ENCODE data around the gene HYDIN.
"Not testable (repeated sequence)": the region's sequence is repeated elsewhere in the genome, so short reads cannot be mapped to it uniquely, and the experiment has no call there.

Gene HYDIN

GRCh38 chr16:70861996-70862395, 368.5 kb downstream of the HYDIN start:
- H3K27me3 Mint-ChIP-seq; H3K27ac Mint-ChIP-seq; H3K4me3 Mint-ChIP-seq; H3K36me3 Mint-ChIP-seq (ENCODE audit: low read depth); H3K4me1 Mint-ChIP-seq (ENCODE audit: low read depth); H3K9me3 Mint-ChIP-seq; intact Hi-C loops (cut with micrococcal nuclease): not testable (repeated sequence)

DNA sequence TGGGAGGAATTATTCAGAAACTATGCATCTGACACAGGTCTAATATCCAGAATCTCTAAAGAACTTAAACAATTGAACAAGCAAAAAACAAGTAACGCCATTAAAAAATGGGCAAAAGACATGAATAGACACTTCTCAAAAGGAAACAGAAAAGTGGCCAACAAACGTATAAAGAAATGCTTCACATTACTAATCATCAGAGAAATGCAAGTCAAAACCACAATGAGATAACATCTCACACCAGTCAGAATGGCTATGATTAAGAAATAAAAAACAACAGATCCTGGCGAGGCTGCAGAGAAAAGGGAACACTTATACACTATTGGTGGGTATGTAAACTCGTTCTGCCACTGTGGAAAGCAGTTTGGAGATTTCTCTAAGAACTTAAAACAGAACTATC, 379.2 kb downstream of the HYDIN start:
- H3K9me3 Mint-ChIP-seq; H3K36me3 Mint-ChIP-seq (ENCODE audit: low read depth); H3K27ac Mint-ChIP-seq; H3K4me3 Mint-ChIP-seq; H3K4me1 Mint-ChIP-seq (ENCODE audit: low read depth); intact Hi-C loops (cut with micrococcal nuclease); H3K27me3 Mint-ChIP-seq: not testable (repeated sequence)

- H3K9me3 Mint-ChIP-seq; H3K36me3 Mint-ChIP-seq (ENCODE audit: low read depth); H3K27ac Mint-ChIP-seq; H3K4me1 Mint-ChIP-seq (ENCODE audit: low read depth); H3K27me3 Mint-ChIP-seq; intact Hi-C loops (cut with micrococcal nuclease); H3K4me3 Mint-ChIP-seq: not testable (repeated sequence)
Measured at GRCh38 chr16:70823498-70824118, 406.9 kb downstream of the HYDIN start.

DNA sequence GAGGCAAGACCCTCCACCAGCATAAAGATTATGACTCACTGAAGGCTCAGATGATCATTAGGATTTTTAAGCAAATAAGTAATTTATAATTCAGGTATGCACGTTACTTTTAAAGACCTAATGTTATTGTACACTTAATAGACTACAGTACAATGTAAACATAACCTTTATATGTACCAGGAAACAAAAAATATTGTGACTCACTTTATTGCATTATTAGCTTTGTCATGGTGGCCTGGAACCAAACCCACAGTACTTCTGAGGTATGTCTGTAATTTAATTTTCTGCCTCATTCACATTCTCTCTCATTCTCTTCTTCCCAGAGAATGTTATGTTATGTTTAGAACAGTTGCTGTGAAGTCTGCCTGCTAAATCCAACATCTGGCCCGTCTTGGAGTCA, 407.8 kb downstream of the HYDIN start:
- H3K4me1 Mint-ChIP-seq (ENCODE audit: low read depth); H3K27me3 Mint-ChIP-seq; H3K4me3 Mint-ChIP-seq; H3K9me3 Mint-ChIP-seq; H3K36me3 Mint-ChIP-seq (ENCODE audit: low read depth); H3K27ac Mint-ChIP-seq; intact Hi-C loops (cut with micrococcal nuclease): not testable (repeated sequence)

DNA sequence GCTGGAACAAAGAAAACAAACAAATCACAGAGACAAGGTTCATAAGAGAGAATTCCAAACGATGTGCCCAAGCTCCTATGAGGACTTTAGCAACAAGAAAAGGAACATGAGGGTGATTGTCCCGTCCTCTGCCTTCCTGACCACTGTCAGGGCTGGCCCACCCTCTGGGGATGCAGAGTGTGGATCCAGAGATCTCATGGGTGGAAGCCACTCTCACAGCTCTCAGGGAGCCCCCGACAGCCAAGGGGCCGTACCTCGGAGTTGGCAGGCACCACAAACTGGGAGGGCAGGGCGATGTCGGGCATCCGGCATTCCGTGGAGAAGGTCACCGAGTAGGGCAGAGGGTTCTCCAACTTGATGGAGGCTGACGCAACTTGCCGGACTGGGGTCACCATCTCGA, 412.4 kb downstream of the HYDIN start:
- H3K4me1 Mint-ChIP-seq (ENCODE audit: low read depth); H3K9me3 Mint-ChIP-seq; H3K4me3 Mint-ChIP-seq; H3K27ac Mint-ChIP-seq; H3K36me3 Mint-ChIP-seq (ENCODE audit: low read depth); intact Hi-C loops (cut with micrococcal nuclease); H3K27me3 Mint-ChIP-seq: not testable (repeated sequence)

- H3K4me1 Mint-ChIP-seq (ENCODE audit: low read depth): peaks cover 12% of the 10 kb centered on the region
- no peak overlapping the region for H3K4me3 Mint-ChIP-seq
- intact Hi-C loops (cut with micrococcal nuclease): no loop called here
- peaks cover 7% of the 10 kb centered on the region for H3K27me3 Mint-ChIP-seq
- peaks cover 1% of the 10 kb centered on the region for H3K9me3 Mint-ChIP-seq
- no peaks in the 10 kb centered on the region for H3K36me3 Mint-ChIP-seq (ENCODE audit: low read depth)
- no peak overlapping the region for H3K27ac Mint-ChIP-seq
Measured at GRCh38 chr16:70809392-70810060, 421.0 kb downstream of the HYDIN start.

- no peak overlapping the region for H3K27ac Mint-ChIP-seq
- H3K36me3 Mint-ChIP-seq (ENCODE audit: low read depth): no peaks in the 10 kb centered on the region
- H3K27me3 Mint-ChIP-seq: peaks cover 11% of the 10 kb centered on the region
- H3K4me3 Mint-ChIP-seq: no peak overlapping the region
- intact Hi-C loops (cut with micrococcal nuclease): no loop called here
- peaks cover 10% of the 10 kb centered on the region for H3K9me3 Mint-ChIP-seq
- H3K4me1 Mint-ChIP-seq (ENCODE audit: low read depth): peaks cover 18% of the 10 kb centered on the region
Measured at GRCh38 chr16:70808371-70808770, 422.2 kb downstream of the HYDIN start.

DNA sequence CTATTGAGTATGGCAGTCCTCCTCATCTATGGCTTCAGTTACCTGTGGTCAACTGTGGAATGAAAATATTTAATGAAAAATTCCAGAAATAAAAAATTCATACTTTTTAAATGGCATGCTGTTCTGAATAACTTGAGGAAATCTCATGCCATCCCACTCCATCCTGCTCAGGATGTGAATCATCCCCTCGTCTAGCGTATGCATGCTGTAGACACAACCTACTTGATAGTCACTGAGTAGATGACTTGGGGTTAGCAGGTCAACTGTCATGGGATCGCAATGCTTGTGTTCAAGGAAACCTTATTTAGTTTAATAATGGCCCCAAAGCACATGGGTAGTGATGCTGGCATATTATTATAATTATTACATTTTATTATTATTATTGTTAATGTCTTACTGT, 424.7 kb downstream of the HYDIN start:
- H3K36me3 Mint-ChIP-seq (ENCODE audit: low read depth): peaks cover 3% of the 10 kb centered on the region
- H3K27ac Mint-ChIP-seq: no peak overlapping the region
- no peak overlapping the region for H3K4me3 Mint-ChIP-seq
- intact Hi-C loops (cut with micrococcal nuclease): no loop called here
- H3K4me1 Mint-ChIP-seq (ENCODE audit: low read depth): peaks cover 18% of the 10 kb centered on the region
- peaks cover 10% of the 10 kb centered on the region for H3K9me3 Mint-ChIP-seq
- peaks cover 11% of the 10 kb centered on the region for H3K27me3 Mint-ChIP-seq

DNA sequence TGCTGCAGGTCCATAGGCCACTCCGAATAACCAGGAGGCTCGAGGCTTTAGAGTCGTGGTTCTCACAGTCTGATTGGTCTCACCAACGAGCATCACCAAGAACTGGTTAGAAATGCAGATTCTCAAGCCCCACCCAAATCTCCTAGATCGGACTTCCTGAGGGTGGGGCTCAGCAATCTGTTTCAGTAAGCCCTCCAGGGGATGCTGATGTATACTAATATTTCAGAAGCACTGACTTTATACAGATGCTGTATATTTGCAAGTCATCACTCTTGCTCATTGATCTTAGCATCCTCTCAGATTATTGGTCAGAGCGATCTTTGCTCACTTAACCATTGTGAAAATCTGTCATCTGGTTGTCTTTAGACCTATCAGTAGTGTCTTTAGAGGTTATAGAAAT, 425.1 kb downstream of the HYDIN start:
- H3K36me3 Mint-ChIP-seq (ENCODE audit: low read depth): peaks cover 7% of the 10 kb centered on the region
- H3K27me3 Mint-ChIP-seq: peaks cover 10% of the 10 kb centered on the region
- H3K4me1 Mint-ChIP-seq (ENCODE audit: low read depth): peaks cover 20% of the 10 kb centered on the region
- H3K9me3 Mint-ChIP-seq: peaks cover 10% of the 10 kb centered on the region
- no peak overlapping the region for H3K4me3 Mint-ChIP-seq
- intact Hi-C loops (cut with micrococcal nuclease): no loop called here
- H3K27ac Mint-ChIP-seq: peak overlapping the region; percentile 31

DNA sequence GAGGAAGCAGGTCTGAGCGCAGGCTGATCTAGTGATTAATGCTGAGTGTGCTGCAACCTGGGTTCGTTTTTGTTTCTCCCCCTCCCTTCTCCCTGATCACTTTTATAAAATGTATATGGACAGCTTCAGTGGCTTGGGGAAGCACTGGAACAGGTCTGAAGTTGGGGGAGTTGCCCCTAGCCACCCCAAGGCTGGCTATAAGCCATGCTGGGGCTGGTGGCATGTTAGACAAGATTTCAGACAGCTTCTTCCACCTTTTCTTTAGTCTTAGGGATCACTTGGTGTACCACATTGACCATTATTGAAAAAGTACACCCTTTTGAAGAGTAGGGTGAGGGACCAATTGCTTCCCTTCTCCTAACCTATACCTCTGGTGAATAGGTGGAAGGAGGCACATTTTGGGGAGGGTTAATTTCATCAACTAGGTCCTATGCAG, 425.8 kb downstream of the HYDIN start:
- peaks cover 10% of the 10 kb centered on the region for H3K27me3 Mint-ChIP-seq
- H3K4me3 Mint-ChIP-seq: no peak overlapping the region

DNA sequence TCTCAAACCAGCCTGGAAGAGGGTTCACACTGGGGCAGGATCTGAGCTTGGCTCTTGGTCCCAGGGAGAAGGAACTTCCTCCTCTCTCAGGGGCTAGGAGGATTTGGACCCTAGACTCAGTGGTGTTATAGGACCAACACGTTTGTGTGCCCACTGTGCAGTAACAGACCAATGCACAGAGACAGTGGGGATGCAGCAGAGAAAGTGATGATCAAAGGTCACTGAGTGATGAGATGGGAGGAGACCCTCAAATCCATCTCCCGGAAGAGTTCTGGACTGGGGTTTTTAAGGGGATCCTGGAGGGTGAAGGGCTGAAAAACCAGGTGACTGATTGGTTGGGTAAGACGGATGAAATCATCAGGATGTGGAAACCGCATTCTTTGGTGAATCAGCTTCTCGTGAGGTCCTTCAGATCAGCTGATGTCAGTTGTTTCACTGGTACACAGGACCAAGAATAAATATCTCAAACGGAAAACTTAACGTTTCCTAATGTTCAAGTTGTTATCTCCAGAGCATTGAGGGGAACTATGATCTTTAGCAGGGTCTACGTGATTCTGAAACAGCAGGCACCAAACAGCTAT, 426.3 kb downstream of the HYDIN start:
- H3K27me3 Mint-ChIP-seq: peaks cover 8% of the 10 kb centered on the region
- H3K4me3 Mint-ChIP-seq: no peak overlapping the region
- intact Hi-C loops (cut with micrococcal nuclease): no loop called here
- peaks cover 30% of the 10 kb centered on the region for H3K4me1 Mint-ChIP-seq (ENCODE audit: low read depth)
- peaks cover 10% of the 10 kb centered on the region for H3K9me3 Mint-ChIP-seq
- H3K27ac Mint-ChIP-seq: peak overlapping the region; percentile 31
- H3K36me3 Mint-ChIP-seq (ENCODE audit: low read depth): peaks cover 13% of the 10 kb centered on the region

More for the DNA sequence above, 425.8 kb downstream of the HYDIN start:
- intact Hi-C loops (cut with micrococcal nuclease): no loop called here
- Mint-ChIP-seq H3K4me1 (ENCODE audit: low read depth) (peaks cover 25% of the 10 kb centered on the region), H3K9me3 (peaks cover 10% of the 10 kb centered on the region), H3K36me3 (ENCODE audit: low read depth) (peaks cover 11% of the 10 kb centered on the region), H3K27ac (peak overlapping the region; percentile 31)

DNA sequence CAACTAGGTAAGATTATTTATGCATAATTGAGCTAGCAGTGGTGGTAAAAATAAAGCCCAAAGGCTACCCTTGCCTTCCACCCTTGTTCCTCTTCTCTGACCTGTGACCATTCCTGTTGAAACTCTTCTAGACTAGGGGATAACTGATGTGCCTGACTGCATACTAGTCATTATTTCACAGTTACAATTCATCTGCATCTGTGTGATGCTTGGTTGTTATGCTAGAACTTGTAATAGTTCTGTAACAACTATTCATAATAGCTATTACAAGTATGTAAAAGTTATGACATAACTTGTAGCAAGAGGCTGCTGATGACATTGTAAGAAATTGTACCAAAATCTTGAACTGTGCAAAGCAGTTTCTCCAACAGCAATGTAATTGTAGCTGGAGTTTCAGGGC, 427.2 kb downstream of the HYDIN start:
- Mint-ChIP-seq H3K27ac (no peak overlapping the region), H3K27me3 (peaks cover 8% of the 10 kb centered on the region), H3K36me3 (ENCODE audit: low read depth) (peaks cover 22% of the 10 kb centered on the region), H3K4me1 (ENCODE audit: low read depth) (peaks cover 39% of the 10 kb centered on the region), H3K9me3 (peaks cover 10% of the 10 kb centered on the region), H3K4me3 (no peak overlapping the region)
- intact Hi-C loops (cut with micrococcal nuclease): no loop called here

- Mint-ChIP-seq H3K4me1 (ENCODE audit: low read depth) (peaks cover 48% of the 10 kb centered on the region), H3K27me3 (peaks cover 4% of the 10 kb centered on the region), H3K27ac (peak overlapping the region; percentile 95), H3K4me3 (peak overlapping the region; percentile 96), H3K36me3 (ENCODE audit: low read depth) (peaks cover 39% of the 10 kb centered on the region), H3K9me3 (peaks cover 10% of the 10 kb centered on the region)
- intact Hi-C loops (cut with micrococcal nuclease): no loop called here
Measured at GRCh38 chr16:70801611-70802010, 428.9 kb downstream of the HYDIN start.

- Mint-ChIP-seq H3K36me3 (ENCODE audit: low read depth) (peaks cover 42% of the 10 kb centered on the region), H3K9me3 (peaks cover 10% of the 10 kb centered on the region), H3K27me3 (peaks cover 4% of the 10 kb centered on the region), H3K27ac (peak within 1 kb of the TSS; percentile 95), H3K4me3 (peak within 1 kb of the TSS; percentile 96), H3K4me1 (ENCODE audit: low read depth) (peaks cover 50% of the 10 kb centered on the region)
- intact Hi-C loops (cut with micrococcal nuclease): no loop called here
Measured at GRCh38 chr16:70800781-70801480, 429.6 kb downstream of the HYDIN start, which contains the start of gene VAC14. TSS of gene VAC14 (minus strand) at chr16:70801158. CDS start at chr16:70800900, 258 bp downstream.
